Stimulated activated CD4-positive, alpha-beta T cell treated with anti-CD3 and anti-CD28 coated beads, Interleukin-12 subunit alpha, Interleukin-12 subunit beta, amount 100 ng/mL, for 24 hours (primary cell): ENCODE data around the gene SLC6A4.
"Not testable (repeated sequence)": the region's sequence is repeated elsewhere in the genome, so short reads cannot be mapped to it uniquely, and the experiment has no call there.

Source experiments
- DNase-seq, 2 experiments: peaks; one replicate each; pipeline ENCODE4 v3.0.0-alpha.2; 2020; ENCODE audit warnings: low read depth in 2 of 2

The SLC6A4 gene

GRCh38 chr17:30219833-30220232 lies 15.7 kb downstream of the SLC6A4 start:
- no peak for DNase-seq

GRCh38 chr17:30219315-30219714 lies 16.2 kb downstream of the SLC6A4 start:
- no peak for DNase-seq

GRCh38 chr17:30218799-30219198 lies 16.7 kb downstream of the SLC6A4 start:
- no peak for DNase-seq

GRCh38 chr17:30217746-30218245 lies 17.7 kb downstream of the SLC6A4 start:
- no peak for DNase-seq

DNA sequence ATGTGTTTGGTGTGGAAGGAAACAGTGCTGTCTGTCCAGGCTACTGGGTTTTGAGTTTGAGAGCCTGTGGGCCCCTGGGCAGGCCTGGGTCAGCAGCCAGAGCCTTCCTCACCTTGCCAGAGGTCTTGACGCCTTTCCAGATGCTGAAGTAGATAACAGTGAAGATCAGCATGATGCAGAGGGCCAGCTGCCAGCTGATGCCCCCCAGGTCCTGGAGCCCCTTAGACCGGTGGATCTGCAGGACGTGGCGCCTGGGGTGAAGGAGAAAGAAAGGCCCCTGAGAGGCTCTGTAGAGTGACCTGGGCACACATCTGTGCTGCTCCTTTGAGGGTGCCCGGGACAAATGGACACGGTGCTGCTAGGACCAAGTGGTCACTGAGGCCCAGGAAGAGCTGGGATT lies 18.4 kb downstream of the SLC6A4 start:
- no peak for DNase-seq

GRCh38 chr17:30212750-30213149 lies 22.7 kb downstream of the SLC6A4 start:
- DNase-seq, result no peak

GRCh38 chr17:30211371-30211770 lies 24.1 kb downstream of the SLC6A4 start:
- no peak for DNase-seq

DNA sequence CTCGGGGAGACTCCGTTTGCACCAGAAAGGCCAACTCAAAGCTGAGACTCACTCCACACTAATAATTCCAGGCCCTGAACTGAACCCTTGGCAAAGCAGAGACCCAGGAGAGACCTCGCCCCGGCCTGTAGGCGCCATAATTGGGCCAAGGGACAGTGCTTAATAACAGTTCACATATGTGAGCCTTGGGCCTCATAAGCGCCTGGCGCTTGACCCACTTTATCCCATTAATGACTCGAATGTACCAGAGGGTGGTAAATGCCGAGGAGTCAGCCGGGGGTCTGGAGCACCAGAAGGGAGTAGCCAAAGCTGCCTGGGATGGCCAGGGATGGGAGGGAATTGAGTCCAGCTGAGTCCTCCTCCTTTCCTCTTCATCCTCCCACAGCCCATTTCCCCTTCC lies 24.6 kb downstream of the SLC6A4 start:
- DNase-seq, result no peak

DNA sequence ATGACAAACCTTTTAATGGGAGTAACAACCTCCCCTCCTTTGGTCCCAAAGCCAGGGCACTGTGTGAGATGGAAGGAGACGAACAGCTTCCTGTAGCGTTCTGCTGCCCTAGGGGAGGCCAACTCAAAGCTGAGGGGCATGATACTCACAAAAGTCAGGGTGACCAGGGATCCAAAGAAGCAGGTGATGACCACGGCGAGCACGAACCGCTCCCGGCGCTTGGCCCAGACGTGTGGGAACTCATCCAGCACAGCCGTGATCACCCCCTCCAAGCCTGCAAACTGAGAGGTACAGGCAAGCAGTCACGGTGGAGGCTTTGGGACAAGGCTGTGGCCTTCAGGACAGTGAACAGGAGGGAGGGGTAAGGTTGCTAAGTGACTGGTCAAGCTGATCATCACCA lies 25.1 kb downstream of the SLC6A4 start:
- no peak for DNase-seq

- no peak for DNase-seq
Observed at GRCh38 chr17:30209930-30210329, 25.6 kb downstream of the SLC6A4 start.

DNA sequence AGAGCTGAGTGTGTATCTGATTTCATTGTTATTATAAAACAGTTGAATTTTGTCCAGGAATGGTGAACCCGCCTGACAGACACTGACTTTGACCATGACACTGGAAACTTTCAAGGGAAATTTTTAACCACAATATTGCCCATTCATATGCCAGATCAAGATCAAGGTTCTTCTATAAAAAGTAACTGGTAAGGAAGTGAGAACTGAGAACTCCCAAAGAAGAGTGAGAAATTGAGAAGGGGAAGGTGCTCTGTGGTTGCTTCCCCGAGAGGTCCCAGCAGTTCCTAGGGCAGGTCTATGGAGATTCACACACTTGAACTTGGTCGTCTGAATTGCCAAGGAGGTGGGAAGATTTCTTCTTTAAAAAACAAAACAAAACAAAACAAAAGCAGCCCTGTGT lies 27.3 kb downstream of the SLC6A4 start:
- no peak for DNase-seq

- no peak for DNase-seq
Observed at GRCh38 chr17:30207655-30208054, 27.8 kb downstream of the SLC6A4 start.

DNA sequence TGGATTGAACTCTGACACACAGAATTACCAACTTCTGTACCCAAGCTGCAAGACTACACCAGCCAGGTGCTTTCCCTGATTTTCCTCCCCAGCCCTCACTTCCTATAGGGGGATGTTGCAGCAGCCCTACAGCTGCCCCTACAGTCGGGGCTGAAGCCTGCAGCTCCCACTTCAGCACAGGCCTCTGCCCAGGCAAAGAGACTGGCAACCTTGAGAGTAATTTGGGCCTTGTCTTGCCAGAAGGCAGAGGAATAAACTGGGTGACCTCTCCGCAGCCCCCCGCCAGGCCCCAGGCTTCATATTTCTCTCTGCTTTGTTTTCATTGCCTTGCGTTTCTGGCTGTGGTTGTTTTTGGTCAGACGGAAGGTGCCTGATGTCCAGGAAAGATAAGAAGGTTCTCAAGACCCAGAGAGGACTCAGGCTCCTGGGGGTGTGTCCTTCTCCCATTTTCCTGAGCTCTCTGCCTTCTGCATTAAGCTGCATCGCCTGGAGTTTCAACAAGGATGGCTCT lies 32.0 kb downstream of the SLC6A4 start:
- no peak for DNase-seq

- not testable (repeated sequence) for DNase-seq
Observed at GRCh38 chr17:30200656-30201055, 34.8 kb downstream of the SLC6A4 start.

GRCh38 chr17:30200106-30200505 lies 35.4 kb downstream of the SLC6A4 start:
- DNase-seq, result no peak

DNA sequence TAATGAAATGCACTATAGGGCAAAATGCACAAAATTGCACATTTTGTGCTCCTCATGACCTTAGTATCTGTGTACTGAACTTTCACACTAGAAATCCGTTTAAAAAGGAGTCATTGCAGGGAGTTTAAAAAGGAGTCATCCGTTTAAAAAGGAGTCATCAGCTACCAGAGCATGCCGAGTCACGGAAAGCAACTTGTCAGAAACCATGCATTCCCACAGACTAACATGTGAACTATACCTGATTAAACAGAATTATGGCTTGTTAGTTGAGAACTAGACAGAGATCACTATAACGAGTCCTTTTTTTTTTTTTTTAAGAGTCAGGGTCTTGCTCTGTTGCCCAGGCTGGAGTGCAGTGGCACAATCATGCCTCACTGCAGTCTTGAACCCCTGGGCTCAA lies 35.9 kb downstream of the SLC6A4 start:
- no peak for DNase-seq

GRCh38 chr17:30197416-30197815 lies 38.1 kb downstream of the SLC6A4 start:
- no peak for DNase-seq

DNA sequence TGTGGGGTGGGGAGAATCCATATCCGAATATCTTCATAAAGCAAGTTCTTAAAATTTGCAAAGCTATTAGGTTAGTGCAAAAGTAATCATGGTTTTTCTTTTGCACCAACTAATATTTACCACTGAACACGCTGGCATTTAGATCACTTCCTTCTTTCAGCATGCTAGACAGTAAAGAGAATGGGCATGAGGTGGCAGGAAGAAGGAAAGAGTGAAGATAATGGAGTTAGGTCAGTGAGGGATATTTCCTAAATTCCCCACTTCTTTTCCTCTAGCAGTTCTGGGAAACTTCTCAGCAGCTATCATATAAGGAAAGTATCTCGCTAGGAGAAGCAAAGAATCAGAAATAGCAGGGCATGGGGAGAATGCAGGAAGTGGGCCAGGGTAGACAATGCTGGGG lies 39.0 kb downstream of the SLC6A4 start:
- no peak for DNase-seq

GRCh38 chr17:30191072-30191471 lies 44.4 kb downstream of the SLC6A4 start:
- DNase-seq, result no peak

GRCh38 chr17:30188211-30188939 lies 47.1 kb downstream of the SLC6A4 start:
- no peak for DNase-seq

- no peak for DNase-seq
Observed at GRCh38 chr17:30187573-30187972, 47.9 kb downstream of the SLC6A4 start.

- DNase-seq, result no peak
Observed at GRCh38 chr17:30186761-30187160, 48.7 kb downstream of the SLC6A4 start.

DNA sequence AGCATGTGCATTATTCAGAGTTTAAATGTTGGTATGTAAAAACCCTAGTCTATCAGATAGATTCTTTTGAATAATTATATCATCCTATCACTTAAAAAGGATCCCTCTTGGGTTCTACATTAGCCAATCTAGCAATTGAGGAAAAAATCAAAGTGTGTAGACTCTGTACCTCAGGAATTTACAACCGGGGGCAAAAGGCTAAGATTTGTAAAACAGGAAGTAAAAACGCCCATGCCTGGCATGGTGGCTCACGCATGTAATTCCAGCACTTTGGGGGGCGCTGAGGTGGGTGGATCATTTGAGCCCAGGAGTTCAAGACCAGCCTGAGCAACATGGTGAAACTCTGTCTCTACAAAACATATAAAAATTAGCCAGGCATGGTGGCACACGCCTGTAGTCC lies 58.6 kb downstream of the SLC6A4 start:
- no peak for DNase-seq

GRCh38 chr17:30174556-30174955 lies 60.9 kb downstream of the SLC6A4 start:
- no peak for DNase-seq
